HepG2 (cell line): ENCODE data around the gene NBEA. TPM values are rescaled to one million over a fixed set of nuclear protein-coding genes. Genes with fewer than 3 reads are reported as not detected.

Source experiments
- ATAC-seq: fragments of 200-7000 bp; cut with Tn5 transposase; 3 replicates; pipeline ENCODE4 v1.9.1; 2020; ENCODE audit warnings: mild to moderate bottlenecking, moderate library complexity
- BruUV-seq: library from RNA; stranded (reverse); fragments of 400-500 nt; replicated peaks from 2 replicates; lab custom pipeline; 2021; lab: Mats Ljungman, UMichigan
- CTCF ChIA-PET: fragments of 300-600 bp; formaldehyde crosslinking; extraction: SDS; loops from one replicate; lab custom pipeline; 2021; ENCODE audit warnings: low total read pairs, inconsistent platforms, low intra/inter-chr PET ratio; lab: Yijun Ruan, JAX
- POLR2A ChIA-PET: fragments of 350-600 bp; sonication (Branson Sonifier 250); formaldehyde crosslinking; loops from one replicate; lab custom pipeline; 2020; ENCODE audit warnings: antibody characterized with exemption, inconsistent platforms; lab: Yijun Ruan, JAX
- DNase-seq: peaks from one replicate; pipeline ENCODE4 v3.0.0-alpha.2; 2015; ENCODE audit warnings: low spot score
- FAIRE-seq: peaks from 3 replicates; lab custom pipeline; 2011; peaks lifted over from hg19 to GRCh38; lab: Jason Lieb, UNC
- H2AFZ ChIP-seq: one replicate; pipeline ENCODE4 v1.6.1; 2011; ENCODE audit warnings: low read length, inconsistent platforms
- H3K27ac ChIP-seq: fragments of 300-600 bp; 3 replicates; pipeline ENCODE4 v1.8.0; 2011; ENCODE audit warnings: mixed run types, mild to moderate bottlenecking, mixed read lengths, low read length, inconsistent platforms; ENCODE audit not compliant: insufficient read depth; ENCODE audit errors: extremely low read length
- H3K27me3 ChIP-seq, 2 experiments: fragments of 200-600 bp in 1 of 2; 2 replicates in 1 of 2; 3 replicates in 1 of 2; pipeline versions ENCODE4 v1.6.0 to v1.8.0; 2011; ENCODE audit warnings: low read length in 2 of 2, mild to moderate bottlenecking in 2 of 2, moderate library complexity in 2 of 2, inconsistent platforms in 1 of 2; ENCODE audit not compliant: insufficient read depth in 2 of 2, control insufficient read depth in 1 of 2
- H3K36me3 ChIP-seq, 2 experiments: fragments of 200-600 bp in 1 of 2; replicated peaks in 1 of 2; 2 replicates in 1 of 2; 3 replicates in 1 of 2; pipeline versions ENCODE4 v1.5.1 to v1.8.0; 2011; ENCODE audit warnings: low read length in 2 of 2, inconsistent platforms in 1 of 2; ENCODE audit not compliant: insufficient read depth in 2 of 2, control insufficient read depth in 1 of 2
- H3K4me1 ChIP-seq: 2 replicates; pipeline ENCODE4 v1.5.1; 2012; ENCODE audit warnings: low read length, inconsistent platforms; ENCODE audit not compliant: insufficient read depth
- H3K4me2 ChIP-seq: 2 replicates; pipeline ENCODE4 v1.6.0; 2011; ENCODE audit warnings: low read depth, low read length, inconsistent platforms
- H3K4me3 ChIP-seq, 3 experiments: fragments of 200-600 bp in 1 of 3; sonication (generic), shearing (Covaris generic) in 1 of 3; replicated peaks in 1 of 3; 2 replicates each; pipeline ENCODE4 v1.5.1; 2011 to 2016; ENCODE audit warnings: low read length in 3 of 3, inconsistent platforms in 2 of 3, low read depth in 2 of 3, mild to moderate bottlenecking in 2 of 3, control low read depth in 1 of 3, mixed read lengths in 1 of 3; ENCODE audit not compliant: insufficient read depth in 1 of 3
- H3K79me2 ChIP-seq: one replicate; pipeline ENCODE4 v1.6.1; 2011; ENCODE audit warnings: low read length, inconsistent platforms; ENCODE audit not compliant: insufficient read depth
- H3K9ac ChIP-seq: 2 replicates; pipeline ENCODE4 v1.6.0; 2011; ENCODE audit warnings: mild to moderate bottlenecking, low read depth, low read length, inconsistent platforms; ENCODE audit not compliant: insufficient read depth
- H3K9me3 ChIP-seq: 2 replicates; pipeline ENCODE4 v1.5.1; 2012; ENCODE audit warnings: mild to moderate bottlenecking, low read length
- H4K20me1 ChIP-seq: 2 replicates; pipeline ENCODE4 v1.6.0; 2011; ENCODE audit warnings: inconsistent platforms, mild to moderate bottlenecking, low read length, moderate library complexity; ENCODE audit not compliant: insufficient read depth
- BRCA1 ChIP-seq: sonication (generic); formaldehyde crosslinking; IDR thresholded peaks from 2 replicates; pipeline ENCODE4 v1.4.0; 2020; ENCODE audit warnings: missing genetic modification reagents
- IKZF4 ChIP-seq: sonication (generic); formaldehyde crosslinking; IDR thresholded peaks from 2 replicates; pipeline ENCODE4 v1.5.1; 2020; ENCODE audit warnings: borderline replicate concordance, mild to moderate bottlenecking, low read depth, missing genetic modification reagents; ENCODE audit errors: not compliant biosample characterization
- KDM6A ChIP-seq: IDR thresholded peaks from 2 replicates; pipeline ENCODE4 v1.6.1; 2016; ENCODE audit warnings: low read depth
- MXD1 ChIP-seq: sonication (generic); formaldehyde crosslinking; IDR thresholded peaks from 2 replicates; pipeline ENCODE4 v1.4.0; 2020; ENCODE audit warnings: mild to moderate bottlenecking, missing genetic modification reagents
- ZFP37 ChIP-seq: sonication (generic); formaldehyde crosslinking; IDR thresholded peaks from 2 replicates; pipeline ENCODE4 v1.4.0; 2020; ENCODE audit warnings: missing genetic modification reagents, borderline replicate concordance
- ZNF18 ChIP-seq: sonication (generic); formaldehyde crosslinking; IDR thresholded peaks from 2 replicates; pipeline ENCODE4 v1.8.0; 2022; ENCODE audit warnings: mild to moderate bottlenecking, missing genetic modification reagents; ENCODE audit not compliant: insufficient replicate concordance
- ZNF24 ChIP-seq: fragments of 450-650 bp; IDR thresholded peaks from 2 replicates; pipeline ENCODE4 v1.6.1; 2017; ENCODE audit warnings: antibody characterized with exemption, mild to moderate bottlenecking
- ZNF691 ChIP-seq: sonication (generic); formaldehyde crosslinking; IDR thresholded peaks from 2 replicates; pipeline ENCODE4 v1.4.0; 2020; ENCODE audit warnings: missing genetic modification reagents, low read depth, mild to moderate bottlenecking, borderline replicate concordance
- ZNF710 ChIP-seq: sonication (generic); formaldehyde crosslinking; IDR thresholded peaks from 2 replicates; pipeline ENCODE4 v1.5.0; 2020; ENCODE audit warnings: mild to moderate bottlenecking, missing genetic modification reagents, borderline replicate concordance
- ZNF781 ChIP-seq: sonication (generic); formaldehyde crosslinking; IDR thresholded peaks from 2 replicates; pipeline ENCODE4 v1.5.1; 2020; ENCODE audit warnings: borderline replicate concordance, mild to moderate bottlenecking, missing genetic modification reagents; ENCODE audit errors: not compliant biosample characterization
- whole genome bisulfite sequencing: methylation state at CpG from one replicate; pipeline ENCODE4 v1.1.6; 2017; ENCODE audit warnings: low lambda C conversion rate; 5-methylcytosine and 5-hydroxymethylcytosine counted together
- in situ Hi-C: cut with HindIII; loops from 2 replicates; pipeline ENCODE4 v1.10.0; 2017; ENCODE audit warnings: low pct_unique_long_range_greater_than_20kb; ENCODE audit not compliant: extremely low pct_ligation_motif_present
- intact Hi-C: fragments of 100-400 bp; cut with micrococcal nuclease; formaldehyde crosslinking; loops from one replicate; pipeline ENCODE4 v1.10.0; 2022; ENCODE audit not compliant: unreplicated experiment
- polyA plus RNA-seq, 8 experiments: library from polyadenylated mRNA; depleted of rRNA in 3 of 8; stranded (reverse) in 7 of 8; unstranded in 1 of 8; fragments of >200 nt; fragmentation: Illumina TruSeq in 4 of 8; extraction: Trizol in 4 of 8; gene quantifications; 2 replicates each; pipeline versions ENCODE4 v1.2.1 to v1.2.3, GENCODE V29; 2011 to 2016; ENCODE audit warnings: low read depth in 4 of 8, missing spikeins in 1 of 8, mixed read lengths in 1 of 8; ENCODE audit not compliant: insufficient read depth in 1 of 8
- total RNA-seq, 5 experiments: library from RNA; depleted of rRNA; stranded (reverse); fragments of >200 nt; fragmentation: Illumina TruSeq; extraction: Trizol; gene quantifications; 2 replicates each; pipeline ENCODE4 v1.2.3, GENCODE V29; 2016; ENCODE audit warnings: low read depth in 1 of 5

The NBEA gene
- total and polyA plus RNA-seq, 2 of the 13 experiments (the other 11 are each of a cell fraction or from before 2014, with no cell fraction given) = 2.7 to 2.8 TPM

- TF ChIP-seq ZNF691 = no peak
- TF ChIP-seq ZNF18 = no peak
- TF ChIP-seq ZFP37 (CRISPR knock-in tag) = no peak
- no peak for TF ChIP-seq MXD1 (CRISPR knock-in tag)
- no peak for TF ChIP-seq IKZF4
- no peak for TF ChIP-seq BRCA1 (CRISPR knock-in tag)
Observed at GRCh38 chr13:34894756-34895155, 47.3 kb upstream of the NBEA start (continued).

- Histone ChIP-seq H3K9ac (no peak overlapping the region), H3K27ac (no peak overlapping the region), H2AFZ (no peak overlapping the region), H3K4me2 (no peak overlapping the region), H4K20me1 (no peaks in the 10 kb centered on the region), H3K9me3 (no peaks in the 10 kb centered on the region), H3K36me3 (no peaks in the 10 kb centered on the region), H3K79me2 (no peaks in the 10 kb centered on the region), H3K27me3 (no peaks in the 10 kb centered on the region), H3K4me3 (no peak overlapping the region), H3K4me1 (no peaks in the 10 kb centered on the region)
- DNase-seq (no peak), ATAC-seq (no peak), FAIRE-seq (no peak)
- in situ Hi-C loops = no loop called here
- ChIA-PET CTCF (no interaction called here), POLR2A (no interaction called here)
- TF ChIP-seq ZNF24 = no peak
- TF ChIP-seq ZNF781 = no peak
- no peak for TF ChIP-seq KDM6A (CRISPR knock-in tag)
- TF ChIP-seq ZNF710 = no peak
- WGBS = 35% methylated on average over 3 of the region's 3 CpGs
- intact Hi-C loops = no loop called here
- no TSS peak for BruUV-seq
Observed at GRCh38 chr13:34897220-34897619, 44.9 kb upstream of the NBEA start.
